ENCODE data around the gene BSG.

The BSG gene

DNA sequence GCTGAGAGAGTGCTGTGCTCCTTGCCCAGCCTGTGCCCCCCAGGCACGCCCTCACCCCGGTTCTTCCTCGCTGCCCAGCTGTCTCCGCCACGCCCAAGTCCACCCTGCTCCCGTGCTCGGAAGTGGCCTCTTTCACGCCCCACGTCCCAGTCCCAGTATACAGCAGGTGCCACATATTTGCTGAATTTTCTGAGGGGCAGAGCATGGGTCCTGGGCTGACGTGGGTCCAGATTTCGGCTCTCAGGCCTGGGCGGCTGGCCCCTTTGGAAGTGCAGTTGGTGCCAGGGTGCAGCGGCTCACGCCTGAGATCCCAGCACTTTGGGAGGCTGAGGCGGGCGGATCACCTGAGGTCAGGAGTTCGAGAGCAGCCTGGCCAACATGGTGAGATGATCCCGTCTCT, 20.7 kb downstream of the BSG start:
- no peak for DNase-seq (ENCODE audit: low read depth)
- H3K4me3 ChIP-seq (ENCODE audit: low read length) = no peak overlapping the region
- TF ChIP-seq, protein P1, sequence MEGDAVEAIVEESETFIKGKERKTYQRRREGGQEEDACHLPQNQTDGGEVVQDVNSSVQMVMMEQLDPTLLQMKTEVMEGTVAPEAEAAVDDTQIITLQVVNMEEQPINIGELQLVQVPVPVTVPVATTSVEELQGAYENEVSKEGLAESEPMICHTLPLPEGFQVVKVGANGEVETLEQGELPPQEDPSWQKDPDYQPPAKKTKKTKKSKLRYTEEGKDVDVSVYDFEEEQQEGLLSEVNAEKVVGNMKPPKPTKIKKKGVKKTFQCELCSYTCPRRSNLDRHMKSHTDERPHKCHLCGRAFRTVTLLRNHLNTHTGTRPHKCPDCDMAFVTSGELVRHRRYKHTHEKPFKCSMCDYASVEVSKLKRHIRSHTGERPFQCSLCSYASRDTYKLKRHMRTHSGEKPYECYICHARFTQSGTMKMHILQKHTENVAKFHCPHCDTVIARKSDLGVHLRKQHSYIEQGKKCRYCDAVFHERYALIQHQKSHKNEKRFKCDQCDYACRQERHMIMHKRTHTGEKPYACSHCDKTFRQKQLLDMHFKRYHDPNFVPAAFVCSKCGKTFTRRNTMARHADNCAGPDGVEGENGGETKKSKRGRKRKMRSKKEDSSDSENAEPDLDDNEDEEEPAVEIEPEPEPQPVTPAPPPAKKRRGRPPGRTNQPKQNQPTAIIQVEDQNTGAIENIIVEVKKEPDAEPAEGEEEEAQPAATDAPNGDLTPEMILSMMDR (IDR thresholded peaks at IDR 0.05; ENCODE audit: insufficient read depth, low read depth, low read length, missing control alignments) = no peak

DNA sequence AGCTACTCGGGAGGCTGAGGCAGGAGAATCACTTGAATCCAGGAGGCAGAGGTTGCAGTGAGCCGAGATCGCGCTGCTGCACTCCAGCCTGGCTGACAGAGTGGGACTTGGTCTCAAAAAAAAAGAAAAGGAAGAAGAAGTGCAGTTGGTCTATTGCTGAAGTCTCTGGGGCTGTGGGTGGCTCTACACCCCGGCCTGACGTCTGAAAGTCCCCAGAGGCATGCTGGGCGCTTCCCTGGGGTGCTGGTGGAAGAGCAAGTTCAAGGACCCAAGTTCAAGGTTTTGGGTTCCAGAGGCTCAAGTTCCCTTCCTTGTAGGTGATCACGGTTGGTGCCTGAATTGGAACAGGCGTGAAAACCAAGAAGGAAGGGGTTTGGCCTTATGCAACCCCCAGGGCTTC, 21.1 kb downstream of the BSG start:
- TF ChIP-seq, protein P1 (IDR thresholded peaks at IDR 0.05; ENCODE audit: insufficient read depth, low read depth, low read length, missing control alignments) = no peak
- no peak for DNase-seq (ENCODE audit: low read depth)
- no peak overlapping the region for H3K4me3 ChIP-seq (ENCODE audit: low read length)

DNA sequence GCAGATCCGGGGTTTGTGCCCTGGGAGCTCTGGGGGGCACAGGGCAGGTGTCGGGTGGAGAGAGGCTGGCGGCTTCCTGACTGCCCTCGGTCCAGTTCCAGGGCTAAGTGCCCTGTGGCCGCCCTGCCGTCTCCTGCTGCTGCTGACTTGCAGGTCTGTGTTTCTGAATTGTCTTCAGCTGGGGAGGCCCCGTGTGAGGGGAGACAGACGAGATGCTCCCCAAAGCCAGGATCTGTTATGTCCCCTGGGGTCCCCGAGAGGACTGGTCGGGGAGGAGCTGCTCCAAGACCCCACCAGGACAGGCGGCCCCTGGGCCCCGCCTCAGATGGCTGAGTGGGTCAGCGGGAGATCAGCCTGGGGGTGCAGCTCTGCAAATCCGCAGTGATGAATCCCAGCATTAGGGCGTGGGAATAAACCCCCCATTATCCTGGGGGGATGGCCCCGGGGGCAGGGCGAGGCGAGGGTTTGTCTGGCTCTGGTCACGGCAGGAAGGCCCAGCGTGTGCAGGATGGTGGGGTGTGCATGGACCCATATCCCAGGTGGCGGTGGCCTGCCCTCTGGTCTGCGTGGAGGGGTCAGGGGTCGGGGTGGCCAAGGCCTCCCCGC, 22.0 kb downstream of the BSG start:
- TF ChIP-seq, protein P1 (IDR thresholded peaks at IDR 0.05; ENCODE audit: insufficient read depth, low read depth, low read length, missing control alignments) = no peak
- no peak overlapping the region for H3K4me3 ChIP-seq (ENCODE audit: low read length)
- DNase-seq (ENCODE audit: low read depth) = no peak

DNA sequence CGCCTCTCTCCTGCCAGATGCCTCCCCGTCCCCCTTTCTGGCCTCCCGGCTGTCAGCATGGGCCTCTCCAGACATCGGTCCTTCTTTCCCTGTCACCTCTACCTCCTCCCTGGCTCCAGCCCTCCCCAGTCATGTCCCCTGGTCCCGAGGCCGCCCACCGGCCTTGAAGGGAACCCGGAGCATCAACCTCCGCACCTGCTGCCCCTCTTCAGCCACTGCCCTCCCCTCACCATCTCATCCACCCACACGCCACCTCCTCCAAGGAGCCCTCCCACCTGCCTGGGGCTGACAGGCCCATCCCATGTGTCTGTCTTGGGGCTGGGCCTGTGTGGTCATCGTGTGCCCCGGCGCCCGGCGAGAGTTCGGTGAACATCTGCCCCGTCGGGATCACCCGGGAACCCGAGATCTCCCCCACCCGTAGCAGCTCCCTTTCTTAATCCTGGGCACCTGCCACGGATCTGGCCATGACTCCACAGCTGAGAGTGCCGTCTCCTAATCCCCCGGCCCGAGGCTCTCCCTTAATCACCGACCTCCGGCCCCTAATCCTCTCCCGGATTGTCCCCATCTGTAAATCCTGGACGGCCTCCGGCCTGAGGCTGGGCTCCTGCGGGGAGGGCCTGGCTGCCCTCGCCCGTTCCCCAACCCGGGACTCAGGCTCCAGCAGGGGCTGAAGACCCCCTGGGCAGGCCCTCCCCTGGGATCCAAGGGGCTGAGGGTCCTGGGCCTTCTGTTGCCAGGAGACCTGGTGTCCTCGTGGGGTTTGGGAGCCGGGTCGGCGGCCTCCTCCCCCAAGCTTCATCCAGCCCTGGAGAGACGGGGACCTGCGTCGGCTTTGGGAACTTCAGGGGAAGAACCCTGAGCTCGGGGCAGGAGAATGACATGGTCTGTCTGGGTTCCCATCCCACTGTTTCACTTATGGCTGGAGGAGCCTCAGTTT, 23.2 kb downstream of the BSG start:
- TF ChIP-seq, protein P1 (IDR thresholded peaks at IDR 0.05; ENCODE audit: insufficient read depth, low read depth, low read length, missing control alignments) = no peak
- no peak for DNase-seq (ENCODE audit: low read depth)
- no peak overlapping the region for H3K4me3 ChIP-seq (ENCODE audit: low read length)

DNA sequence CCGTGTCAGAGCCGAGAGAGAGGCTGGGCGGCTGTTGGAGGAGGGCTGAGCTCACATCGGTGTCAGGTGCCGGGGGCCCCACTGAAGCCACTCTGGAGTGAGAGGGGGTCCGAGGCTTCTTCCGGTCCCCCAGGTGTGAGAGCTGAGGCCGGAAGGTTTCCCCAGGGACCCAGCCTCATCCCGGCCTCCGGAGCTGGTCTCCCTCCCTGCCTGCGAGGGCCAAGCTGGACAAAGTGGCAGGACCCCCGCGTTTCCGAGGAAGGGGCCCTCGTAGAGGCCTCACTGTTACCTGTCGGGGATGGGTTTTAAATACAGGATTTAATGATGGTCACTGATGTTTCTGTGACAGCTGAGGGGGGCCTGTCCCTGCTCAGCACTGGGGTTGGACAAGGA, 23.9 kb downstream of the BSG start:
- DNase-seq (ENCODE audit: low read depth) = no peak
- no peak overlapping the region for H3K4me3 ChIP-seq (ENCODE audit: low read length)
- TF ChIP-seq, protein P1 (IDR thresholded peaks at IDR 0.05; ENCODE audit: insufficient read depth, low read depth, low read length, missing control alignments) = no peak

DNA sequence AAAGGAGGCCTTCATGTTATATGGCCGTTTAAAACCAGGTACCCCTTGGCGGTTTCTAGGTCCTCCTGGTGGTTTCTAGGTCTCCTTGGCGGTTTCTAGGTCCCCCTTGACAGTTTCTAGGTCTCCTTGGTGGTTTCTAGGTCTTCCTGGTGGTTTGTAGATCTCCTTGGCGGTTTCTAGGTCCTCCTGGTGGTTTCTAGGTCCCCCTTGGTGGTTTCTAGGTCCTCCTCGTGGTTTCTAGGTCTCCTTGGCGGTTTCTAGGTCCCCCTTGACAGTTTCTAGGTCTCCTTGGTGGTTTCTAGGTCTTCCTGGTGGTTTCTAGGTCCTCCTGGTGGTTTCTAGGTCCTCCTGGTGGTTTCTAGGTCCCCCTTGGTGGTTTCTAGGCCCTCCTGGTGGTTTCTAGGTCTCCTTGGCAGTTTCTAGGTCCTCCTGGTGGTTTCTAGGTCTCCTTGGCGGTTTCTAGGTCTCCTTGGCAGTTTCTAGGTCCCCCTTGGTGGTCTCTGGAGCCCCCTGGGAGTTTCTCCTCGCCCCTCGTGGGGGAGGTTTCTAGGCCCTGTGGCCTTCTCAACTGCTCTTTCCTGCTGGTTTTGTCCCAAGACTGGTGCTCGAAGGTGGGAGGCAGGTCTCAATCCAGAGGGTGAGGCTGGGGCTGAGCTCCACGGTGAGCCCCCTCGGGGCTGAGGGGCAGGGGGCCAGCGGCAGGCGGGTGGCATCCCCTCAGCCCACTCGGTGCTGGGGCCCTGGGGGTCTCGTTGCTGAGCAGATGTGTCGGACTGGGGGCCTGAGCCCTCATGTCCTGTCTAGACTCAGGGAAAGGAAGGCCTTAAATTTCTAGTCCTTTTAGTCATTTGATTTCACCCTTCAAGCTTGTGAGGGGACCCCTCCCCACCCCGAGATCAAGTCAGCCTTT, 25.3 kb downstream of the BSG start:
- H3K4me3 ChIP-seq (ENCODE audit: low read length) = no peak overlapping the region
- no peak for DNase-seq (ENCODE audit: low read depth)
- TF ChIP-seq, protein P1 (IDR thresholded peaks at IDR 0.05; ENCODE audit: insufficient read depth, low read depth, low read length, missing control alignments) = no peak

All from epithelial cell of esophagus (primary cell).